GM12891 (cell line): ENCODE data around the gene RALGAPA2.

Experiments used
- PAX5 ChIP-seq: IDR thresholded peaks from 2 replicates; pipeline ENCODE4 v1.6.1; 2011; ENCODE audit warnings: low read length, moderate library complexity, mild to moderate bottlenecking; ENCODE audit not compliant: insufficient read depth, severe bottlenecking
- POLR2A ChIP-seq: IDR thresholded peaks from 2 replicates; pipeline ENCODE4 v1.6.1; 2011; ENCODE audit warnings: low read depth, low read length, control low read depth
- POLR2AphosphoS5 ChIP-seq: IDR thresholded peaks from 2 replicates; pipeline ENCODE4 v1.6.1; 2011; ENCODE audit warnings: low read depth, low read length, control low read depth
- POU2F2 ChIP-seq: IDR thresholded peaks from 2 replicates; pipeline ENCODE4 v1.6.1; 2011; ENCODE audit warnings: low read depth, mild to moderate bottlenecking, control low read depth, low read length, moderate library complexity
- SPI1 ChIP-seq: IDR thresholded peaks from 2 replicates; pipeline ENCODE4 v1.6.1; 2011; ENCODE audit warnings: low read depth, low read length, control low read depth
- TAF1 ChIP-seq: IDR thresholded peaks from 2 replicates; pipeline ENCODE4 v1.6.1; 2011; ENCODE audit warnings: low read depth, low read length, control low read depth

GRCh38 chr20:20562507-20562906 lies 149.9 kb downstream of the RALGAPA2 start:
- TF ChIP-seq POLR2A (no peak), POLR2AphosphoS5 (no peak), TAF1 (no peak), POU2F2 (no peak), SPI1 (no peak), PAX5 (no peak)
